GM03348 (cell line): ENCODE data around the gene AKAP6.
A peak's percentile ranks its signal among the peaks of the same experiment; 100 is the strongest.
"Not testable (repeated sequence)": the region's sequence is repeated elsewhere in the genome, so short reads cannot be mapped to it uniquely, and the experiment has no call there.

ENCODE experiments used
- DNase-seq: peaks from one replicate; pipeline ENCODE4 v3.0.0; 2012; ENCODE audit warnings: low spot score

AKAP6 gene

GRCh38 chr14:32373174-32373573, 44.1 kb downstream of the AKAP6 start:
- DNase-seq: not testable (repeated sequence)

GRCh38 chr14:32374155-32374554, 45.1 kb downstream of the AKAP6 start:
- no peak for DNase-seq

GRCh38 chr14:32375663-32376062, 46.6 kb downstream of the AKAP6 start:
- DNase-seq: no peak

GRCh38 chr14:32377046-32377646, 48.0 kb downstream of the AKAP6 start:
- no peak for DNase-seq

GRCh38 chr14:32378284-32378683, 49.2 kb downstream of the AKAP6 start:
- DNase-seq: no peak

GRCh38 chr14:32379447-32379846, 50.3 kb downstream of the AKAP6 start:
- DNase-seq: no peak

GRCh38 chr14:32381869-32382268, 52.8 kb downstream of the AKAP6 start:
- DNase-seq: no peak

- no peak for DNase-seq
These were observed 53.6 kb downstream of the AKAP6 start for GRCh38 chr14:32382704-32383103.

GRCh38 chr14:32383364-32384009, 54.4 kb downstream of the AKAP6 start:
- no peak for DNase-seq

GRCh38 chr14:32384464-32384863, 55.4 kb downstream of the AKAP6 start:
- no peak for DNase-seq

GRCh38 chr14:32387295-32387694, 58.2 kb downstream of the AKAP6 start:
- not testable (repeated sequence) for DNase-seq

GRCh38 chr14:32393119-32393518, 64.0 kb downstream of the AKAP6 start:
- DNase-seq: no peak

GRCh38 chr14:32394038-32394437, 64.9 kb downstream of the AKAP6 start:
- no peak for DNase-seq

GRCh38 chr14:32396885-32397284, 67.8 kb downstream of the AKAP6 start:
- DNase-seq: no peak

- DNase-seq: peak; percentile 65
These were observed 69.0 kb downstream of the AKAP6 start for GRCh38 chr14:32397861-32398640.

GRCh38 chr14:32399920-32400319, 70.8 kb downstream of the AKAP6 start:
- no peak for DNase-seq

GRCh38 chr14:32400480-32400879, 71.4 kb downstream of the AKAP6 start:
- DNase-seq: peak; percentile 46

GRCh38 chr14:32403021-32403420, 73.9 kb downstream of the AKAP6 start:
- DNase-seq: no peak

- no peak for DNase-seq
These were observed 74.6 kb downstream of the AKAP6 start for GRCh38 chr14:32403688-32404087.

- no peak for DNase-seq
These were observed 75.9 kb downstream of the AKAP6 start for GRCh38 chr14:32404784-32405573.

GRCh38 chr14:32405856-32406255, 76.8 kb downstream of the AKAP6 start:
- no peak for DNase-seq

- DNase-seq: no peak
These were observed 78.0 kb downstream of the AKAP6 start for GRCh38 chr14:32407130-32407529.
